ENCODE results near the gene DKK1.

GRCh38 chr10:52322936-52323335 is 8.9 kb downstream of the DKK1 start:
- TF ChIP-seq, protein P1, sequence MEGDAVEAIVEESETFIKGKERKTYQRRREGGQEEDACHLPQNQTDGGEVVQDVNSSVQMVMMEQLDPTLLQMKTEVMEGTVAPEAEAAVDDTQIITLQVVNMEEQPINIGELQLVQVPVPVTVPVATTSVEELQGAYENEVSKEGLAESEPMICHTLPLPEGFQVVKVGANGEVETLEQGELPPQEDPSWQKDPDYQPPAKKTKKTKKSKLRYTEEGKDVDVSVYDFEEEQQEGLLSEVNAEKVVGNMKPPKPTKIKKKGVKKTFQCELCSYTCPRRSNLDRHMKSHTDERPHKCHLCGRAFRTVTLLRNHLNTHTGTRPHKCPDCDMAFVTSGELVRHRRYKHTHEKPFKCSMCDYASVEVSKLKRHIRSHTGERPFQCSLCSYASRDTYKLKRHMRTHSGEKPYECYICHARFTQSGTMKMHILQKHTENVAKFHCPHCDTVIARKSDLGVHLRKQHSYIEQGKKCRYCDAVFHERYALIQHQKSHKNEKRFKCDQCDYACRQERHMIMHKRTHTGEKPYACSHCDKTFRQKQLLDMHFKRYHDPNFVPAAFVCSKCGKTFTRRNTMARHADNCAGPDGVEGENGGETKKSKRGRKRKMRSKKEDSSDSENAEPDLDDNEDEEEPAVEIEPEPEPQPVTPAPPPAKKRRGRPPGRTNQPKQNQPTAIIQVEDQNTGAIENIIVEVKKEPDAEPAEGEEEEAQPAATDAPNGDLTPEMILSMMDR (IDR thresholded peaks at IDR 0.05), result no peak
- TF ChIP-seq POLR2A (IDR thresholded peaks at IDR 0.05), result no peak
- TF ChIP-seq EP300 (IDR thresholded peaks at IDR 0.05), result no peak

Measured in suprapubic skin (tissue), 3 donors.